ENCODE data around the gene C6orf47. TPM values are rescaled to one million over a fixed set of nuclear protein-coding genes. Genes with fewer than 3 reads are reported as not detected.

Gene C6orf47
- total RNA-seq, 4 donors from 2014 or later = 22.2 to 34.9 (median 26.8) TPM

GRCh38 chr6:31642798-31643570 is 17.6 kb downstream of the C6orf47 start:
- ATAC-seq (no peak), DNase-seq (no peak)
- H3K27ac ChIP-seq = no peak overlapping the region
- H3K4me1 ChIP-seq = no peaks in the 10 kb centered on the region
- no peaks in the 10 kb centered on the region for H3K9me3 ChIP-seq
- no peak overlapping the region for H3K4me3 ChIP-seq
- TF ChIP-seq, protein P1, sequence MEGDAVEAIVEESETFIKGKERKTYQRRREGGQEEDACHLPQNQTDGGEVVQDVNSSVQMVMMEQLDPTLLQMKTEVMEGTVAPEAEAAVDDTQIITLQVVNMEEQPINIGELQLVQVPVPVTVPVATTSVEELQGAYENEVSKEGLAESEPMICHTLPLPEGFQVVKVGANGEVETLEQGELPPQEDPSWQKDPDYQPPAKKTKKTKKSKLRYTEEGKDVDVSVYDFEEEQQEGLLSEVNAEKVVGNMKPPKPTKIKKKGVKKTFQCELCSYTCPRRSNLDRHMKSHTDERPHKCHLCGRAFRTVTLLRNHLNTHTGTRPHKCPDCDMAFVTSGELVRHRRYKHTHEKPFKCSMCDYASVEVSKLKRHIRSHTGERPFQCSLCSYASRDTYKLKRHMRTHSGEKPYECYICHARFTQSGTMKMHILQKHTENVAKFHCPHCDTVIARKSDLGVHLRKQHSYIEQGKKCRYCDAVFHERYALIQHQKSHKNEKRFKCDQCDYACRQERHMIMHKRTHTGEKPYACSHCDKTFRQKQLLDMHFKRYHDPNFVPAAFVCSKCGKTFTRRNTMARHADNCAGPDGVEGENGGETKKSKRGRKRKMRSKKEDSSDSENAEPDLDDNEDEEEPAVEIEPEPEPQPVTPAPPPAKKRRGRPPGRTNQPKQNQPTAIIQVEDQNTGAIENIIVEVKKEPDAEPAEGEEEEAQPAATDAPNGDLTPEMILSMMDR (IDR thresholded peaks at IDR 0.05 in 4 of 5, conservative IDR thresholded peaks at IDR 0.05 in 1 of 5) = no peak
- TF ChIP-seq POLR2A (IDR thresholded peaks at IDR 0.05) = no peak
- in situ Hi-C loops (cut with MboI; ENCODE audit: low sequenced_read_pairs in 4 of 4) (no loop called here), intact Hi-C loops (cut with DNase I; ENCODE audit: low total_unique reads) (no loop called here)
- H3K27me3 ChIP-seq = no peaks in the 10 kb centered on the region
- H3K36me3 ChIP-seq = peaks cover 7 to 91% of the 10 kb centered on the region in 2 donors

DNA sequence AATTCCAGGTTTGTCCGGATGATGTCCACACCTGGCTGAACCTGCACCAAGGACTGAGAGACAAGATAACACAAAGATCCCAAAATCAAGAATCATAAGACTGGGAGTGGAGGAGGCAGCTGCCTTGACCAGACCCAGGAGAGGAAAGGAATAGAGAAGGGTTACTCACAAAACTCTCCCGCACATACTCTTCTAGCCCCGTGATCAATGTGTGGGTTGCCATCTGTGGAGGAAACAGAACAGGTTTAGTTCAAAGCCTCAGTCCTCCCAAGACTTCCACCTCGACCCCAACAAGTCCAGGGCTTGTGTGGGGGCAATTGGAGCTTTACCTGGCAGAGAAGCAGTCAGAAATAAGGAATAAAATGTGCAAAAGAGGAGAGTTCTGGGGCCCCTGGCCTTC is 19.2 kb downstream of the C6orf47 start:
- Histone ChIP-seq H3K4me1 (no peaks in the 10 kb centered on the region), H3K27ac (no peak overlapping the region), H3K9me3 (no peaks in the 10 kb centered on the region), H3K27me3 (no peaks in the 10 kb centered on the region), H3K4me3 (no peak overlapping the region), H3K36me3 (peaks cover 7 to 91% of the 10 kb centered on the region in 2 donors)
- DNase-seq (no peak), ATAC-seq (no peak)
- no peak for TF ChIP-seq POLR2A (IDR thresholded peaks at IDR 0.05)
- TF ChIP-seq, protein P1 (IDR thresholded peaks at IDR 0.05 in 4 of 5, conservative IDR thresholded peaks at IDR 0.05 in 1 of 5) = no peak
- intact Hi-C loops (cut with DNase I; ENCODE audit: low total_unique reads) = no loop called here
- in situ Hi-C loops (cut with MboI; ENCODE audit: low sequenced_read_pairs in 4 of 4) = no loop called here

GRCh38 chr6:31640612-31641011 is 20.0 kb downstream of the C6orf47 start:
- H3K36me3 ChIP-seq = peaks cover 7 to 91% of the 10 kb centered on the region in 2 donors
- intact Hi-C loops (cut with DNase I; ENCODE audit: low total_unique reads) (no loop called here), in situ Hi-C loops (cut with MboI; ENCODE audit: low sequenced_read_pairs in 4 of 4) (no loop called here)
- no peak overlapping the region for H3K27ac ChIP-seq
- DNase-seq (no peak), ATAC-seq (no peak)
- no peaks in the 10 kb centered on the region for H3K9me3 ChIP-seq
- H3K27me3 ChIP-seq = no peaks in the 10 kb centered on the region
- no peak for TF ChIP-seq POLR2A (IDR thresholded peaks at IDR 0.05)
- TF ChIP-seq, protein P1 (IDR thresholded peaks at IDR 0.05 in 4 of 5, conservative IDR thresholded peaks at IDR 0.05 in 1 of 5) = no peak
- no peaks in the 10 kb centered on the region for H3K4me1 ChIP-seq
- no peak overlapping the region for H3K4me3 ChIP-seq

DNA sequence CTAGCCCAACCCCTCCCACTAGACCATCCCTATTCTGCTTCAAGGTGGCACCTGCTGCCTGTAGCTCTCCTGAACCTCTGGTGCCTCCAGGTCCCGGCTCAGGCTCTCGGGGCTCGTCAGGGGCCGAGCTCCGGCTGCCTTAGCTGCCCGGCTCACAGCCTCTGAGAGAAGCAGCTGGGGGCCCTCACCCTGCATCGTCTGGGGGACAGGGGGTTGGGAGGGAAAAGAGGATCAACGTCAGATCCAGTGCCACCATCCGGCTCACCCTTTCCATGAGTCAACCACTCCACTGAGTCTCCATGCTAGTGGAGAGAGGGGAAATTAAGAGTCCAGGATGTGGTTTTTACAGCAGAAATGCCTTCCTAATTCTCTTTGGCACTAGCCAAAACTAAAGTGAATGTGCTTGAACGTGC is 21.1 kb downstream of the C6orf47 start:
- Histone ChIP-seq H3K4me1 (no peaks in the 10 kb centered on the region), H3K9me3 (no peaks in the 10 kb centered on the region), H3K4me3 (no peak overlapping the region), H3K27ac (peak overlapping the region in 1 of 4 donors; percentile 42), H3K27me3 (no peaks in the 10 kb centered on the region), H3K36me3 (peaks cover 7 to 91% of the 10 kb centered on the region in 2 donors)
- in situ Hi-C loops (cut with MboI; ENCODE audit: low sequenced_read_pairs in 4 of 4) = no loop called here
- no peak for TF ChIP-seq POLR2A (IDR thresholded peaks at IDR 0.05)
- TF ChIP-seq, protein P1 (IDR thresholded peaks at IDR 0.05 in 4 of 5, conservative IDR thresholded peaks at IDR 0.05 in 1 of 5) = no peak
- no peak for DNase-seq
- intact Hi-C loops (cut with DNase I; ENCODE audit: low total_unique reads) = no loop called here
- ATAC-seq = no peak

Data from gastrocnemius medialis (tissue), 4 donors.